ENCODE data around the gene SYN1. TPM values are rescaled to one million over a fixed set of nuclear protein-coding genes. Genes with fewer than 3 reads are reported as not detected.

Gene SYN1
- total RNA-seq, 1 donor from 2014 or later, result 3.7 TPM

- no peak for TF ChIP-seq CTCF (IDR thresholded peaks at IDR 0.05)
- no peaks in the 10 kb centered on the region for H3K36me3 Mint-ChIP-seq (ENCODE audit: low read depth)
- no peak for DNase-seq (ENCODE audit: low spot score)
- peaks cover 4% of the 10 kb centered on the region for H3K9me3 Mint-ChIP-seq (ENCODE audit: low read depth)
- peak overlapping the region; percentile 52 for H3K4me3 Mint-ChIP-seq (ENCODE audit: unreplicated experiment)
- no peak overlapping the region for H3K27ac Mint-ChIP-seq (ENCODE audit: unreplicated experiment)
- H3K4me1 Mint-ChIP-seq (ENCODE audit: low read depth), result peaks cover 9% of the 10 kb centered on the region
- H3K27me3 Mint-ChIP-seq (ENCODE audit: low read depth), result no peaks in the 10 kb centered on the region
Observed at GRCh38 chrX:47618923-47619485, 653 bp downstream of the SYN1 start.

DNA sequence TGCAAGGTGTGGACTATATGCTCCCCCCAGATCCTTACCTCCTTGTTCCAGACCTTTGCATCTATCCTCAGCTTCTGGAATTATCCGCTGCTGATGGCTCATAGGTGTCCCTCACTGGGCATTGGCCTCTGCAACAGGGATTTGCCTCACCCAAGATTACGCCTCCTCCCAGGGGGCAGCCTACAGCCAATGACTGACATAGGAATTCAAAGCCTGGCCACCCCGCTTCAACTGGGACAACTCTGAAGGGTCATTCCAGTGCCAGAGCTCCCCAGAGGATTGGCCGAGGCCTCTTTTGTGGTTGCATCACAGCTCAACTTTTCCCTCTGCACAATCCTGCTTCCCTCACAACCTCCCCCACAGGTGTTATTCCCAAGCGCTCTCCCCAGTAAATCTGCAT is 5.0 kb downstream of the SYN1 start:
- H3K9me3 Mint-ChIP-seq (ENCODE audit: low read depth), result peaks cover 12% of the 10 kb centered on the region
- no peak for DNase-seq (ENCODE audit: low spot score)
- H3K4me1 Mint-ChIP-seq (ENCODE audit: low read depth), result peaks cover 3% of the 10 kb centered on the region
- H3K27ac Mint-ChIP-seq (ENCODE audit: unreplicated experiment), result no peak overlapping the region
- no peaks in the 10 kb centered on the region for H3K27me3 Mint-ChIP-seq (ENCODE audit: low read depth)
- no peaks in the 10 kb centered on the region for H3K36me3 Mint-ChIP-seq (ENCODE audit: low read depth)
- no peak overlapping the region for H3K4me3 Mint-ChIP-seq (ENCODE audit: unreplicated experiment)
- no peak for TF ChIP-seq CTCF (IDR thresholded peaks at IDR 0.05)

- Mint-ChIP-seq H3K4me3 (ENCODE audit: unreplicated experiment) (no peak overlapping the region), H3K4me1 (ENCODE audit: low read depth) (peaks cover 3% of the 10 kb centered on the region), H3K27me3 (ENCODE audit: low read depth) (no peaks in the 10 kb centered on the region), H3K27ac (ENCODE audit: unreplicated experiment) (no peak overlapping the region), H3K36me3 (ENCODE audit: low read depth) (no peaks in the 10 kb centered on the region), H3K9me3 (ENCODE audit: low read depth) (peaks cover 12% of the 10 kb centered on the region)
- TF ChIP-seq CTCF (IDR thresholded peaks at IDR 0.05), result no peak
- DNase-seq (ENCODE audit: low spot score), result no peak
Observed at GRCh38 chrX:47613082-47613481, 6.6 kb downstream of the SYN1 start.

DNA sequence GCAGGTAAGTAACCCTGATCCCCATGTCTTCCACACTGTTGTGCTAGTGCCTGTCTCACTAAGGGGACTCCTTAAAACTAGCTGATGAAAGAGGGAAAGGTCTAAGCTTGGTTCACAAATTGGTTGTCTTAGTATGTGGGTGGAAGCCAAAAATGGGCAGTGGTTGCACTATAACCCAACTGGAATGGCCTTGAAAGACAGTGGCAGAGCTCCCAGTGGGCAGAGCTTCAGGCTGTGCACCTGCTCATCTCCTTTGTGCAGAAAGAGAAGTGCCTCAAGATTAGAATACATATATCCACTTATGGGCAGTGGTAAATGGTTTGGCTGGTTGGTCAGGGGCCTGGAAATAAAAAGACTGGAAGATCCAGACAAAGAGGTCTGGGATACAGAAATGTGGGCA is 7.2 kb downstream of the SYN1 start:
- Mint-ChIP-seq H3K27me3 (ENCODE audit: low read depth) (no peaks in the 10 kb centered on the region), H3K4me3 (ENCODE audit: unreplicated experiment) (no peak overlapping the region), H3K27ac (ENCODE audit: unreplicated experiment) (no peak overlapping the region), H3K9me3 (ENCODE audit: low read depth) (peaks cover 12% of the 10 kb centered on the region), H3K4me1 (ENCODE audit: low read depth) (peaks cover 3% of the 10 kb centered on the region), H3K36me3 (ENCODE audit: low read depth) (no peaks in the 10 kb centered on the region)
- DNase-seq (ENCODE audit: low spot score), result no peak
- TF ChIP-seq CTCF (IDR thresholded peaks at IDR 0.05), result no peak

DNA sequence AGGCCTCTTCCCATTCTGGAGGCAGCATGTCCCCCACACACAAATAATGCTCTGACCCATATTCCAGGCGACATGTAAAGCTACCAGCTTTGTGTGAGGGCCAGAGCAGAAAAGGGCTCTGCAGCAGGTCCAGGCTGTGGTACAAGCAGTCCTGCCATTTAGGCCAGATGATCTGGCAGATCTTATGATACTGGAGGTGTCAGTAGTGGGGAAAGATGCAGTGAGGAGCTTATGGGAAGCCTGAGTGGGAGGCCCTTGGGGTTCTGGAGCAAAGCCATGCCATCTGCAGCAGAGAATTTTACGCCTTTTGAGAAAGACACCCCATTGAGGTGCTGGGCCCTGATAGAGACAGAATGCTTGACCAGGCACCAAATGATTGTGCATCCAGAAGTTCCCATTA is 7.7 kb downstream of the SYN1 start:
- no peak for TF ChIP-seq CTCF (IDR thresholded peaks at IDR 0.05)
- Mint-ChIP-seq H3K4me1 (ENCODE audit: low read depth) (peaks cover 3% of the 10 kb centered on the region), H3K9me3 (ENCODE audit: low read depth) (peaks cover 12% of the 10 kb centered on the region), H3K4me3 (ENCODE audit: unreplicated experiment) (no peak overlapping the region), H3K36me3 (ENCODE audit: low read depth) (no peaks in the 10 kb centered on the region), H3K27ac (ENCODE audit: unreplicated experiment) (no peak overlapping the region), H3K27me3 (ENCODE audit: low read depth) (no peaks in the 10 kb centered on the region)
- DNase-seq (ENCODE audit: low spot score), result no peak
